HCT116 (cell line): ENCODE results near the gene LARP1. TPM values are rescaled to one million over a fixed set of nuclear protein-coding genes. Genes with fewer than 3 reads are reported as not detected.

Source experiments
- ATAC-seq: fragments of 200-7000 bp; cut with Tn5 transposase; 2 replicates; pipeline ENCODE4 v1.9.1; 2020; ENCODE audit warnings: mild to moderate bottlenecking, moderate library complexity
- BruUV-seq: library from RNA; stranded (reverse); fragments of 400-500 nt; replicated peaks from 2 replicates; lab custom pipeline; 2021; lab: Mats Ljungman, UMichigan
- CTCF ChIA-PET: fragments of 300-600 bp; sonication (Branson Sonifier 250); formaldehyde crosslinking; loops from one replicate; lab custom pipeline; 2021; ENCODE audit warnings: antibody characterized with exemption; lab: Charles Lee
- POLR2A ChIA-PET: fragments of 300-600, 350-600 bp; sonication (Branson Sonifier 250); formaldehyde crosslinking; loops from one replicate; lab custom pipeline; 2021; ENCODE audit warnings: antibody characterized with exemption; lab: Charles Lee
- RAD21 ChIA-PET, 2 experiments: fragments of 300-600 bp; sonication (Branson Sonifier 250); formaldehyde crosslinking; loops; one replicate each; lab custom pipeline; 2023; ENCODE audit warnings: low total read pairs in 2 of 2; ENCODE audit not compliant: uncharacterized antibody in 2 of 2, unreplicated experiment in 2 of 2, low non-redundant PET in 1 of 2; lab: Charles Lee
- DNase-seq: peaks from one replicate; pipeline ENCODE4 v3.0.0-alpha.2; 2010; ENCODE audit warnings: low read depth, low spot score
- H2AFZ ChIP-seq: fragments of 200-600 bp; shearing (Covaris generic), sonication (generic); 2 replicates; pipeline ENCODE4 v1.6.1; 2017; ENCODE audit warnings: low read depth, mixed run types, mixed read lengths, antibody characterized with exemption, low read length; ENCODE audit not compliant: poor library complexity, severe bottlenecking
- H3K27ac ChIP-seq: 2 replicates; pipeline ENCODE4 v1.5.1; 2012; ENCODE audit warnings: low read depth, low read length
- H3K27me3 ChIP-seq: fragments of 200-600 bp; sonication (generic); 2 replicates; pipeline ENCODE4 v1.6.1; 2016; ENCODE audit warnings: mixed run types, low read length, mixed read lengths; ENCODE audit not compliant: insufficient read depth
- H3K36me3 ChIP-seq, 2 experiments: fragments of 200-500 bp in 1 of 2; fragments of 200-600 bp in 1 of 2; sonication (Bioruptor generic) in 1 of 2; sonication (generic) in 1 of 2; 2 replicates each; pipeline versions ENCODE4 v1.5.1 to v1.6.1; 2014 to 2016; ENCODE audit warnings: low read length in 2 of 2, inconsistent platforms in 1 of 2, mixed read lengths in 1 of 2, mixed run types in 1 of 2; ENCODE audit not compliant: insufficient read depth in 2 of 2, control insufficient read depth in 1 of 2
- H3K4me1 ChIP-seq, 2 experiments: fragments of 200-600 bp in 1 of 2; sonication (generic) in 1 of 2; 2 replicates each; pipeline versions ENCODE4 v1.5.1 to v1.6.1; 2012 to 2017; ENCODE audit warnings: low read length in 2 of 2, inconsistent platforms in 1 of 2, mild to moderate bottlenecking in 1 of 2, mixed read lengths in 1 of 2, mixed run types in 1 of 2, moderate library complexity in 1 of 2; ENCODE audit not compliant: insufficient read depth in 2 of 2, control insufficient read depth in 1 of 2
- H3K4me2 ChIP-seq: fragments of 200-600 bp; sonication (generic); 2 replicates; pipeline ENCODE4 v1.6.1; 2017; ENCODE audit warnings: mixed run types, low read length, mixed read lengths
- H3K4me3 ChIP-seq, 2 experiments: fragments of 200-600 bp in 1 of 2; sonication (generic) in 1 of 2; replicated peaks in 1 of 2; 2 replicates each; pipeline ENCODE4 v1.5.1; 2011 to 2016; ENCODE audit warnings: low read length in 2 of 2, control low read depth in 1 of 2, low read depth in 1 of 2, mild to moderate bottlenecking in 1 of 2, mixed read lengths in 1 of 2, mixed run types in 1 of 2
- H3K79me2 ChIP-seq: fragments of 200-600 bp; sonication (generic); 2 replicates; pipeline ENCODE4 v1.6.1; 2017; ENCODE audit warnings: mild to moderate bottlenecking, mixed run types, low read length, moderate library complexity, mixed read lengths; ENCODE audit not compliant: insufficient read depth
- H3K9ac ChIP-seq: fragments of 200-600 bp; sonication (generic); 2 replicates; pipeline ENCODE4 v1.6.1; 2016; ENCODE audit warnings: low read length, mixed read lengths
- H3K9me2 ChIP-seq: fragments of 200-600 bp; sonication (generic), shearing (Covaris generic); 2 replicates; pipeline ENCODE4 v1.6.1; 2017; ENCODE audit warnings: mixed run types, mild to moderate bottlenecking, moderate library complexity; ENCODE audit not compliant: insufficient read depth
- H3K9me3 ChIP-seq, 2 experiments: fragments of 200-500 bp in 1 of 2; fragments of 200-600 bp in 1 of 2; sonication (Bioruptor generic) in 1 of 2; sonication (generic) in 1 of 2; 2 replicates each; pipeline ENCODE4 v1.6.1; 2014 to 2017; ENCODE audit warnings: low read length in 2 of 2, mixed read lengths in 2 of 2, inconsistent platforms in 1 of 2, low read depth in 1 of 2, mild to moderate bottlenecking in 1 of 2, mixed run types in 1 of 2, moderate library complexity in 1 of 2; ENCODE audit not compliant: control insufficient read depth in 1 of 2, insufficient read depth in 1 of 2
- H4K20me1 ChIP-seq: fragments of 200-600 bp; sonication (generic), shearing (Covaris generic); 2 replicates; pipeline ENCODE4 v1.6.1; 2017; ENCODE audit warnings: mixed run types, mild to moderate bottlenecking, moderate library complexity; ENCODE audit not compliant: insufficient read depth
- ATF3 ChIP-seq: IDR thresholded peaks from 2 replicates; pipeline ENCODE4 v1.6.1; 2012
- CEBPB ChIP-seq: IDR thresholded peaks from 2 replicates; pipeline ENCODE4 v1.6.1; 2012; ENCODE audit warnings: low read depth
- CTCF ChIP-seq, 3 experiments: fragments of 200-600 bp in 1 of 3; sonication (generic) in 1 of 3; IDR thresholded peaks in 2 of 3; conservative IDR thresholded peaks in 1 of 3; 2 replicates each; pipeline ENCODE4 v1.5.1; 2012 to 2017; ENCODE audit warnings: low read depth in 2 of 3, low read length in 2 of 3, antibody characterized with exemption in 1 of 3, borderline replicate concordance in 1 of 3, control low read depth in 1 of 3, mild to moderate bottlenecking in 1 of 3, mixed read lengths in 1 of 3, mixed run types in 1 of 3, moderate library complexity in 1 of 3; ENCODE audit not compliant: insufficient read depth in 1 of 3
- EGR1 ChIP-seq: IDR thresholded peaks from 2 replicates; pipeline ENCODE4 v1.6.1; 2012; ENCODE audit warnings: low read depth
- ELF1 ChIP-seq: IDR thresholded peaks from 2 replicates; pipeline ENCODE4 v1.6.1; 2012; ENCODE audit warnings: low read depth, borderline replicate concordance
- EZH2 ChIP-seq: fragments of 200-600 bp; sonication (generic); IDR thresholded peaks from 2 replicates; pipeline ENCODE4 v1.6.1; 2017; ENCODE audit warnings: antibody characterized with exemption, mixed run types
- EZH2phosphoT487 ChIP-seq: fragments of 200-600 bp; IDR thresholded peaks from 2 replicates; pipeline ENCODE4 v1.6.1; 2018; ENCODE audit warnings: antibody characterized with exemption, borderline replicate concordance
- MAX ChIP-seq: IDR thresholded peaks from 2 replicates; pipeline ENCODE4 v1.6.1; 2012
- POLR2A ChIP-seq: IDR thresholded peaks from 2 replicates; pipeline ENCODE4 v1.7.0; 2011; ENCODE audit warnings: borderline replicate concordance; ENCODE audit not compliant: insufficient read depth, insufficient read length; ENCODE audit errors: extremely low read depth
- POLR2AphosphoS5 ChIP-seq: IDR thresholded peaks from 2 replicates; pipeline ENCODE4 v1.6.1; 2011; ENCODE audit warnings: mild to moderate bottlenecking, low read depth, low read length, moderate library complexity
- RAD21 ChIP-seq: IDR thresholded peaks from 2 replicates; pipeline ENCODE4 v1.6.1; 2012; ENCODE audit warnings: low read depth, mild to moderate bottlenecking
- REST ChIP-seq: IDR thresholded peaks from 2 replicates; pipeline ENCODE4 v1.6.1; 2012; ENCODE audit warnings: low read depth
- SP1 ChIP-seq: IDR thresholded peaks from 2 replicates; pipeline ENCODE4 v1.6.1; 2012; ENCODE audit warnings: low read depth
- SRF ChIP-seq: IDR thresholded peaks from 2 replicates; pipeline ENCODE4 v1.6.1; 2012; ENCODE audit warnings: low read depth
- TCF7L2 ChIP-seq: IDR thresholded peaks from 2 replicates; pipeline ENCODE4 v1.7.0; 2011; ENCODE audit warnings: borderline replicate concordance, inconsistent platforms; ENCODE audit not compliant: insufficient read depth, insufficient read length; ENCODE audit errors: extremely low read depth
- YY1 ChIP-seq: IDR thresholded peaks from 2 replicates; pipeline ENCODE4 v1.6.1; 2011; ENCODE audit warnings: low read length, low read depth, moderate library complexity, mild to moderate bottlenecking; ENCODE audit not compliant: insufficient replicate concordance; ENCODE audit errors: extremely low read depth
- ZFX ChIP-seq: fragments of 450-650 bp; IDR thresholded peaks from 2 replicates; pipeline ENCODE4 v1.6.1; 2017
- ZNF274 ChIP-seq: fragments of 200-500 bp; sonication (Bioruptor generic); IDR thresholded peaks from 2 replicates; pipeline ENCODE4 v1.6.1; 2014; ENCODE audit warnings: mild to moderate bottlenecking, low read depth, low read length, inconsistent platforms
- intact Hi-C: fragments of 100-400 bp; cut with micrococcal nuclease; formaldehyde crosslinking; loops from 2 replicates; pipeline ENCODE4 v1.10.0; 2022
- total RNA-seq: library from RNA; stranded (reverse); gene quantifications from one replicate; pipeline ENCODE4 v1.2.1, GENCODE V29; 2021; ENCODE audit not compliant: unreplicated experiment
- TF ChIP-seq, protein P1 (sequence below): IDR thresholded peaks from 2 replicates; pipeline ENCODE4 v1.6.1; 2011; ENCODE audit warnings: mild to moderate bottlenecking, low read length, moderate library complexity; ENCODE audit not compliant: insufficient replicate concordance; ENCODE audit errors: extremely low read depth

The LARP1 gene
- total RNA-seq, 1 experiment from 2014 or later = 201 TPM

- intact Hi-C loops = no loop called here
- Histone ChIP-seq H3K27me3 (no peaks in the 10 kb centered on the region), H3K27ac (no peak overlapping the region), H4K20me1 (no peaks in the 10 kb centered on the region), H3K79me2 (no peaks in the 10 kb centered on the region), H3K9ac (no peak overlapping the region), H3K4me2 (no peak overlapping the region), H3K9me3 (no peaks in the 10 kb centered on the region), H3K36me3 (no peaks in the 10 kb centered on the region), H3K4me3 (no peak overlapping the region), H3K4me1 (peaks cover 0 to 7% of the 10 kb centered on the region in 2 experiments; a peak in 1 of 4 replicates), H2AFZ (no peak overlapping the region), H3K9me2 (no peaks in the 10 kb centered on the region)
- no peak for ATAC-seq
- no peak for DNase-seq
- RAD21 ChIA-PET = no interaction called here
- no TSS peak for BruUV-seq
- TF ChIP-seq POLR2AphosphoS5 (no peak), EZH2 (no peak), SP1 (no peak), SRF (no peak), YY1 (no peak), CEBPB (no peak), POLR2A (no peak), TCF7L2 (no peak), EGR1 (no peak), REST (no peak), MAX (no peak), ZFX (no peak), RAD21 (no peak), EZH2phosphoT487 (no peak), ATF3 (no peak), ELF1 (no peak), CTCF (IDR thresholded peaks at IDR 0.05 in 2 of 3, conservative IDR thresholded peaks at IDR 0.05 in 1 of 3; ENCODE audit: borderline replicate concordance in 1 of 3, insufficient read depth in 1 of 3, low read depth in 2 of 3, low read length in 2 of 3) (no peak), ZNF274 (no peak)
- TF ChIP-seq, protein P1, sequence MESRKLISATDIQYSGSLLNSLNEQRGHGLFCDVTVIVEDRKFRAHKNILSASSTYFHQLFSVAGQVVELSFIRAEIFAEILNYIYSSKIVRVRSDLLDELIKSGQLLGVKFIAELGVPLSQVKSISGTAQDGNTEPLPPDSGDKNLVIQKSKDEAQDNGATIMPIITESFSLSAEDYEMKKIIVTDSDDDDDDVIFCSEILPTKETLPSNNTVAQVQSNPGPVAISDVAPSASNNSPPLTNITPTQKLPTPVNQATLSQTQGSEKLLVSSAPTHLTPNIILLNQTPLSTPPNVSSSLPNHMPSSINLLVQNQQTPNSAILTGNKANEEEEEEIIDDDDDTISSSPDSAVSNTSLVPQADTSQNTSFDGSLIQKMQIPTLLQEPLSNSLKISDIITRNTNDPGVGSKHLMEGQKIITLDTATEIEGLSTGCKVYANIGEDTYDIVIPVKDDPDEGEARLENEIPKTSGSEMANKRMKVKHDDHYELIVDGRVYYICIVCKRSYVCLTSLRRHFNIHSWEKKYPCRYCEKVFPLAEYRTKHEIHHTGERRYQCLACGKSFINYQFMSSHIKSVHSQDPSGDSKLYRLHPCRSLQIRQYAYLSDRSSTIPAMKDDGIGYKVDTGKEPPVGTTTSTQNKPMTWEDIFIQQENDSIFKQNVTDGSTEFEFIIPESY = no peak
- CTCF ChIA-PET = no interaction called here
- POLR2A ChIA-PET = no interaction called here
These were observed 13.8 kb upstream of the LARP1 start for GRCh38 chr5:154741415-154741814.
